A549 treated with CpdA at 1 μM for 4 hours (cell line): Measurements from ENCODE around the gene C18orf63. TPM values are rescaled to one million over a fixed set of nuclear protein-coding genes. Genes with fewer than 3 reads are reported as not detected.

Experiments used
- total RNA-seq: library from RNA; stranded (reverse); fragments of 200-300 nt; extraction: Qiagen RNA extraction; gene quantifications from 5 replicates; pipeline ENCODE4 v1.2.3, GENCODE V29; 2022; ENCODE audit warnings: low read depth

C18orf63 gene
- not detected in 5 replicates for total RNA-seq

DNA sequence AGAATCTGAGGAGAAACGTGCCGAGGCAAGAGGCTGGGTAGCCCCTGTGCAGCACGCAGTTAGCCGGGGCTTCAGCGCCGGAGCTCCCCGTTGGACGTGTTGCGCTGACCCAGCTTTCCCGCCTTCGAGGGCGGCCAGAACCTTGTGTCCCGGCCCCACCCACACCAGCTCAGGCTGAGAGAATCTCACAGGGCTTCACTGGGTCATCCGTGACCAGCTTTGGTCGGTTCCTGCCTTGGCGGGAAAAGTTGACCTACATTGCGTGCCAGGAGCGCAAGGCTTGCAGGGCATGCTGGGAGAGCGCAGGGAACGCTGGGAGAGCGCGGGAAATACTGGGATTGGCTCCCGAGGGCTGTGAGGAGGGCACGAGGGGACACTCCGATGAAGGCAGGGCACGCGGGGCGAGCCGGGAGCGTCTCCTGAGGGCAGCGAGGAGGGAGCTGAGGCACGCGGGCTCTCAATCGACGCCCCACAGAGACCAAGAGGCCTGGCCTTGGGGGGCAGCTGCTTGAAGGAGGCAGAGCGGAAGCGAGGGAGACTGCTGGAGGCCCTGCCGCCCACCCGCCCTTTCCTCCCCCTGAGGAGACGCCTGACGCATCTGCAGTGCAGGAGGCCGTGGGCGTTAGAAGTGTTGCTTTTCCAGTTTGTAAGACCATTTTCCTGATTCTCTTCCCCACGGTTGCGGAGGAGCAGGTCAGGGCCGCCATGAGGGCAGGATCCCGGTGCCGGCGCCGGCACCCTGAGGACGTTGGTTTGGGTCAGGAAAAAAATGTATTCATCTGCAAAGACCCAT, at the start of gene C18orf63:
Gene C18orf63, plus strand, starts transcription at position 376 of the 793 bp plus-strand sequence. CDS start 2,027 bp downstream, outside the sequence.

DNA sequence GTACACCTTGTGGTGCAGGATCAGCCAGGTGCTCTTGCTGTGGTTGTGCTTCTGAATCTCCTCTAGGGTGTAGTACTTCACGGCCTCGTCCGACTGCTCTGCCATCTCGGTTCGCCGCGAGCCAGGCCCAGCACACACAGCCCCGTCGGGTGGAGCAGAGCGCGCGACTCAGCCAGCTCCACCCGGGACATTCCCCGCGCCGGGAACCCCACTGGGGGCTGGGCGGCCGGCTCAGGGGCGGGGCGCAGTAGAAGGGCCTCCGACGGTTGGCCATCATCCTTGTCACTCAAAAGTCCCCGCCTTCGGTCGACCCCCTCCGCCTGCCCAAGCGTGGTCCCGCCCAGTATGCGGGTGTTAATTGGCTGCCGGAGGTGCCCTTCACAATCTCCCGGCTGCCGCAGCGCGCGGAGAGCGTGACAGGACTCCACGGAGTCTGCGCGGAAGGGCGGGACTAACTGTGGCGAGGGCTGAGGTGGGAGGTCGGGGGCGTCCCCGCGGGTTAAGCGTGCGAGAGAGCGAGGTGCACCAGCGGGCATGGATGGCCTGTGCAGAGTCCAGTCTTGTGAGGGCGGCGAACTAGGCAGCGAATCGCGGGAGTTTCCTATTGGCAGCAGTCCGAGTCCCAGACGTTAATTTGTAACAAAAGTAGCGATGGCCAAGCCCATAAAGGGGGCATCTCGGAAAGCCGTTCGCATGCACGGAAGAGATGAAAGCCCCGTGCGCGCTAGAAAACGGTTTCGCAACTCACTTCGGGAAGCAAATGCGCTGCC, 23.7 kb upstream of the C18orf63 start, which contains the start of gene CYB5A:
Gene CYB5A, minus strand, starts transcription at position 193 of the 770 bp plus-strand sequence. Its CDS starts 88 bp downstream, at position 105.

Other genes with a start within 250 kb of the C18orf63 start
- gene FBXO15, start 168.0 kb upstream of the C18orf63 start, total RNA-seq: 0.67 to 1.3 TPM (median 0.78 TPM) in 4 of 5 replicates, not detected in the other
- gene TIMM21, start 167.3 kb upstream of the C18orf63 start, total RNA-seq: 53.5 to 69.7 TPM (median 62.0 TPM) in 5 replicates
- gene CYB5A, start 23.9 kb upstream of the C18orf63 start, total RNA-seq: 113 to 129 TPM (median 120 TPM) in 5 replicates
- gene DIPK1C, start 141.5 kb downstream of the C18orf63 start, total RNA-seq: not detected in 5 replicates
- 73.5 to 99.2 TPM (median 77.0 TPM) in 5 replicates for gene CNDP2, start 180.5 kb downstream of the C18orf63 start, total RNA-seq
- gene CNDP1, start 218.7 kb downstream of the C18orf63 start, total RNA-seq: not detected in 5 replicates